Skeletal muscle tissue (tissue), 4 donors: ENCODE data around the gene ACVR1B. TPM values are rescaled to one million over a fixed set of nuclear protein-coding genes. Genes with fewer than 3 reads are reported as not detected.

Experiments
- H3K27ac ChIP-seq: one replicate; pipeline ENCODE4 v1.7.0; 2013; ENCODE audit warnings: mild to moderate bottlenecking, low read depth, low read length, inconsistent platforms
- H3K27me3 ChIP-seq, 3 donors: one replicate each; pipeline ENCODE4 v1.7.0; 2013; ENCODE audit warnings: low read length in 3 of 3; ENCODE audit not compliant: control insufficient read depth in 3 of 3, insufficient read depth in 3 of 3
- H3K36me3 ChIP-seq, 3 donors: one replicate each; pipeline ENCODE4 v1.7.0; 2013; ENCODE audit warnings: low read length in 3 of 3; ENCODE audit not compliant: control insufficient read depth in 3 of 3, insufficient read depth in 3 of 3
- H3K4me1 ChIP-seq, 3 donors: one replicate each; pipeline ENCODE4 v1.7.0; 2013; ENCODE audit warnings: low read length in 3 of 3, mild to moderate bottlenecking in 3 of 3; ENCODE audit not compliant: control insufficient read depth in 3 of 3, insufficient read depth in 3 of 3
- H3K4me3 ChIP-seq, 3 donors: one replicate each; pipeline ENCODE4 v1.7.0; 2013; ENCODE audit warnings: low read length in 3 of 3
- H3K9ac ChIP-seq, 3 donors: one replicate each; pipeline ENCODE4 v1.7.0; 2013; ENCODE audit warnings: low read length in 3 of 3, mild to moderate bottlenecking in 3 of 3, moderate library complexity in 2 of 3, low read depth in 1 of 3
- H3K9me3 ChIP-seq, 3 donors: one replicate each; pipeline ENCODE4 v1.7.0; 2013; ENCODE audit warnings: low read length in 3 of 3; ENCODE audit not compliant: control insufficient read depth in 3 of 3
- total RNA-seq: library from RNA; depleted of rRNA; stranded (reverse); fragments of >200 nt; gene quantifications from one replicate; pipeline ENCODE4 v1.2.3, GENCODE V29; 2014
- donor health status: Osteomylitis.

ACVR1B gene
- total RNA-seq, 1 donor from 2014 or later: 8.4 TPM

GRCh38 chr12:51925346-51926063 lies 26.0 kb upstream of the ACVR1B start:
- Histone ChIP-seq H3K4me1 (peaks cover 51 to 57% (median 52%) of the 10 kb centered on the region in 3 donors), H3K9me3 (no peaks in the 10 kb centered on the region), H3K9ac (no peak overlapping the region), H3K36me3 (no peaks in the 10 kb centered on the region), H3K27me3 (no peaks in the 10 kb centered on the region), H3K27ac (peak overlapping the region; percentile 62), H3K4me3 (no peak overlapping the region)

GRCh38 chr12:51926064-51926632 lies 25.4 kb upstream of the ACVR1B start:
- H3K36me3 ChIP-seq: no peaks in the 10 kb centered on the region
- H3K27me3 ChIP-seq: no peaks in the 10 kb centered on the region
- no peak overlapping the region for H3K4me3 ChIP-seq
- no peak overlapping the region for H3K9ac ChIP-seq
- peak overlapping the region; percentile 62 for H3K27ac ChIP-seq
- peaks cover 47 to 52% (median 48%) of the 10 kb centered on the region in 3 donors for H3K4me1 ChIP-seq
- no peaks in the 10 kb centered on the region for H3K9me3 ChIP-seq

GRCh38 chr12:51926718-51927117 lies 24.8 kb upstream of the ACVR1B start:
- Histone ChIP-seq H3K4me1 (peaks cover 41 to 46% (median 43%) of the 10 kb centered on the region in 3 donors), H3K27me3 (no peaks in the 10 kb centered on the region), H3K36me3 (no peaks in the 10 kb centered on the region), H3K9ac (no peak overlapping the region), H3K4me3 (no peak overlapping the region), H3K9me3 (no peaks in the 10 kb centered on the region), H3K27ac (peak overlapping the region; percentile 62)

- no peaks in the 10 kb centered on the region for H3K9me3 ChIP-seq
These were observed 19.1 kb upstream of the ACVR1B start for GRCh38 chr12:51932218-51933076.

GRCh38 chr12:51934080-51934479 lies 17.4 kb upstream of the ACVR1B start:
- Histone ChIP-seq H3K4me1 (no peaks in the 10 kb centered on the region), H3K4me3 (no peak overlapping the region), H3K9me3 (no peaks in the 10 kb centered on the region), H3K9ac (no peak overlapping the region), H3K36me3 (no peaks in the 10 kb centered on the region), H3K27ac (no peak overlapping the region), H3K27me3 (no peaks in the 10 kb centered on the region)

More at GRCh38 chr12:51932218-51933076, 19.1 kb upstream of the ACVR1B start:
- H3K27me3 ChIP-seq: no peaks in the 10 kb centered on the region
- no peak overlapping the region for H3K9ac ChIP-seq
- H3K4me1 ChIP-seq: no peaks in the 10 kb centered on the region
- no peaks in the 10 kb centered on the region for H3K36me3 ChIP-seq
- H3K27ac ChIP-seq: no peak overlapping the region
- no peak overlapping the region for H3K4me3 ChIP-seq

- H3K4me3 ChIP-seq: no peak overlapping the region
- no peaks in the 10 kb centered on the region for H3K27me3 ChIP-seq
- no peaks in the 10 kb centered on the region for H3K9me3 ChIP-seq
- peaks cover 9 to 14% (median 10%) of the 10 kb centered on the region in 3 donors for H3K4me1 ChIP-seq
- no peak overlapping the region for H3K27ac ChIP-seq
- H3K36me3 ChIP-seq: no peaks in the 10 kb centered on the region
- H3K9ac ChIP-seq: no peak overlapping the region
These were observed 13.6 kb upstream of the ACVR1B start for GRCh38 chr12:51937926-51938325.

GRCh38 chr12:51938726-51939125 lies 12.8 kb upstream of the ACVR1B start:
- H3K27me3 ChIP-seq: no peaks in the 10 kb centered on the region
- no peaks in the 10 kb centered on the region for H3K36me3 ChIP-seq
- H3K4me3 ChIP-seq: no peak overlapping the region
- H3K9ac ChIP-seq: no peak overlapping the region
- H3K4me1 ChIP-seq: peaks cover 9 to 14% (median 10%) of the 10 kb centered on the region in 3 donors
- peaks cover 0 to 3% (median under 1%) of the 10 kb centered on the region in 3 donors for H3K9me3 ChIP-seq
- no peak overlapping the region for H3K27ac ChIP-seq

GRCh38 chr12:51941011-51941581 lies 10.4 kb upstream of the ACVR1B start:
- H3K4me1 ChIP-seq: peaks cover 9 to 14% (median 10%) of the 10 kb centered on the region in 3 donors
- peaks cover 0 to 10% (median 6%) of the 10 kb centered on the region in 3 donors for H3K9me3 ChIP-seq
- no peaks in the 10 kb centered on the region for H3K36me3 ChIP-seq
- peak overlapping the region in 2 of 3 donors; percentile 29 to 38 for H3K4me3 ChIP-seq
- H3K27me3 ChIP-seq: no peaks in the 10 kb centered on the region
- no peak overlapping the region for H3K27ac ChIP-seq
- peak overlapping the region in 2 of 3 donors; percentile 21 to 33 for H3K9ac ChIP-seq

- no peak overlapping the region for H3K4me3 ChIP-seq
- peaks cover 9 to 14% (median 10%) of the 10 kb centered on the region in 3 donors for H3K4me1 ChIP-seq
- no peak overlapping the region for H3K27ac ChIP-seq
- H3K27me3 ChIP-seq: no peaks in the 10 kb centered on the region
- no peak overlapping the region for H3K9ac ChIP-seq
- peaks cover 0 to 10% (median 6%) of the 10 kb centered on the region in 3 donors for H3K9me3 ChIP-seq
- no peaks in the 10 kb centered on the region for H3K36me3 ChIP-seq
These were observed 9.9 kb upstream of the ACVR1B start for GRCh38 chr12:51941604-51942003.
